ENCODE measurements around the gene RORB. TPM values are rescaled to one million over a fixed set of nuclear protein-coding genes. Genes with fewer than 3 reads are reported as not detected.

The RORB gene
- total RNA-seq, 6 experiments from 2014 or later = not detected

DNA sequence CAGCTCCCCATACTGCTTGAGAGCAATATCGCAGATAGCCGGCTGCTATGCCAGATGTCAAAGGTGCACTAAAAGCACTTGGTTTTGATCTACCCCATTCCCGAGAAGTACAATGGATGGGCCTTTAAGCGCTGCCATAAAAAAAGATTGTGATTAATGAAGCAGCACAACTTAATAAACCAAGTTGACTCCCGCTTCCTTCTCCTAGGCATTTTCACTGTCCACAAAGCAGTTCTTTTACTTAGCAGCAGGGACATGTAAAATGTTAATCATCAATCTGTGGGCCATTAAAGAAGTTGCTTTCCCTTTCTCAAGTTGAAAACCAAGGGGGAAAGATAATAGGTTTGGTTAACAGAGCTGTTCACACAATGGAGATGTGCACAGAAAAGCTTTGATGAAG, 214.2 kb downstream of the RORB start:
- DNase-seq = no peak
- no peaks in the 10 kb centered on the region for H3K36me3 Mint-ChIP-seq (ENCODE audit: low read depth)
- no peak overlapping the region for H3K4me3 Mint-ChIP-seq
- no peaks in the 10 kb centered on the region for H3K4me1 Mint-ChIP-seq (ENCODE audit: low read depth)
- peaks cover 11% of the 10 kb centered on the region for H3K9me3 Mint-ChIP-seq
- no peak overlapping the region for H3K27ac Mint-ChIP-seq
- H3K27me3 Mint-ChIP-seq (ENCODE audit: insufficient read depth) = no peaks in the 10 kb centered on the region; the same call in 1 of the 2 replicates
- no peak for TF ChIP-seq CTCF (IDR thresholded peaks at IDR 0.05)

- Mint-ChIP-seq H3K27ac (no peak overlapping the region), H3K4me1 (ENCODE audit: low read depth) (no peaks in the 10 kb centered on the region), H3K27me3 (ENCODE audit: insufficient read depth) (no peaks in the 10 kb centered on the region; the same call in 1 of the 2 replicates), H3K36me3 (ENCODE audit: low read depth) (no peaks in the 10 kb centered on the region), H3K9me3 (0 out of 2 replicates have a peak, but pooled peaks cover 4% of the 10 kb centered on the region), H3K4me3 (no peak overlapping the region)
- TF ChIP-seq CTCF (IDR thresholded peaks at IDR 0.05) = no peak
- DNase-seq = no peak
These were observed 221.6 kb downstream of the RORB start for GRCh38 chr9:74718709-74719108.

GRCh38 chr9:74719306-74719705, 222.2 kb downstream of the RORB start:
- DNase-seq = no peak
- no peak overlapping the region for H3K4me3 Mint-ChIP-seq
- H3K4me1 Mint-ChIP-seq (ENCODE audit: low read depth) = no peaks in the 10 kb centered on the region
- no peaks in the 10 kb centered on the region; the same call in 1 of the 2 replicates for H3K27me3 Mint-ChIP-seq (ENCODE audit: insufficient read depth)
- no peak overlapping the region for H3K27ac Mint-ChIP-seq
- H3K9me3 Mint-ChIP-seq = no peaks in the 10 kb centered on the region
- no peak for TF ChIP-seq CTCF (IDR thresholded peaks at IDR 0.05)
- H3K36me3 Mint-ChIP-seq (ENCODE audit: low read depth) = no peaks in the 10 kb centered on the region

DNA sequence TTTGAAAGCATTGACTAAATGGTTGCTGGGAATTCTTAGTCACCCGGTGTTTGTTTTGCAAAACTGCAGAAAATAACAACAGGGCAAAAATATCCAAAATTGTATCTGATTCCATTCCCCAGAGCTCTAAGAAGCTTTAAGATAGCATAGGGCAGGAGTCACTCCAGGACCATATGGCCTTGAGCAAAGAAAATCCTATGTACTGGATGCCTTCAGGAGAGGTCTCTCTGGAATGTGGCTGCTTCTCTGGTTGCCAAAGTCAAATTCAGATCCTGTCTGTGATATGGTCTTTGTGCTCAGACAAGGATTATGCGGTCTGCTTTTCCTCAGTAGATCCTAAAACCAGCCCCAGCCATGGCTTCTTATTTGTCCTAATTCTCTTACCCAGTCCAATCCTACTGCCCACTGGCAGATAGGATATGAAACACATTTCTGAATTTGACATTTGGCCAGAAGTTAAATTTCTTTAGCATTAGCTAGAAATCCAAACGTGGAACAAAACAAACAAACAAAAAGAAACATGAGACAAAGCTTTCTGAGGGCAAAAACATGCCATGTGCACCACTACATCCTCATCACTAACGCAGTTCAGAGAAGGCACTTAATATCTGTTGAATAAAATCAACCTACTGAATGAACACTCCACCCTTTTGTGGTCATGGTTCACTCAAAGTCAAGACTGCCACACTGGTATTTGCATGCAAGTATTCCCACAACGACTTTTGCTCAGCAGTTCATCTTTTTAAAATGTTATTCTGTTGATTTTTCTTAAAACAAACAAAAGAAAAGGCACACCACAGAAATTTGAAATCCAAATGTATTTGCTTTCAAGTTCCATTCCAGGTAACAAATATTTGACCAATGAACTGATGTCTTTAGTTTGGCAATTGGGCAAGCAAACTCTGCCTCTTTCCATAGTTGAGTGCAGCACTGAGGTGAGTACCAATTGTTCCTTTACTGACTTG, 224.8 kb downstream of the RORB start:
- Mint-ChIP-seq H3K36me3 (ENCODE audit: low read depth) (no peaks in the 10 kb centered on the region), H3K27ac (no peak overlapping the region), H3K4me1 (ENCODE audit: low read depth) (no peaks in the 10 kb centered on the region), H3K27me3 (ENCODE audit: insufficient read depth) (no peaks in the 10 kb centered on the region), H3K4me3 (no peak overlapping the region), H3K9me3 (no peaks in the 10 kb centered on the region; the same call in 1 of the 2 replicates)
- no peak for TF ChIP-seq CTCF (IDR thresholded peaks at IDR 0.05)
- no peak for DNase-seq

- no peak overlapping the region for H3K27ac Mint-ChIP-seq
- H3K36me3 Mint-ChIP-seq (ENCODE audit: low read depth) = no peaks in the 10 kb centered on the region
- no peaks in the 10 kb centered on the region for H3K27me3 Mint-ChIP-seq (ENCODE audit: insufficient read depth)
- H3K9me3 Mint-ChIP-seq = no peaks in the 10 kb centered on the region; the same call in 1 of the 2 replicates
- H3K4me3 Mint-ChIP-seq = no peak overlapping the region
- no peaks in the 10 kb centered on the region for H3K4me1 Mint-ChIP-seq (ENCODE audit: low read depth)
- DNase-seq = no peak
- TF ChIP-seq CTCF (IDR thresholded peaks at IDR 0.05) = no peak
These were observed 227.2 kb downstream of the RORB start for GRCh38 chr9:74724317-74724716.

All from HFFc6 (cell line).